Measurements from ENCODE around the gene FTCD.

The FTCD gene

GRCh38 chr21:46196733-46197132 is 41.4 kb upstream of the FTCD start:
- no peak for TF ChIP-seq CTCF (IDR thresholded peaks at IDR 0.05; ENCODE audit: control insufficient read depth, insufficient read depth, low read depth, low read length, missing control alignments)
- H3K4me3 ChIP-seq (ENCODE audit: control insufficient read depth, low read depth, low read length), result no peak overlapping the region
- DNase-seq (ENCODE audit: low read depth), result no peak

- no peak overlapping the region for H3K4me3 ChIP-seq (ENCODE audit: control insufficient read depth, low read depth, low read length)
- DNase-seq (ENCODE audit: low read depth), result no peak
- no peak for TF ChIP-seq CTCF (IDR thresholded peaks at IDR 0.05; ENCODE audit: control insufficient read depth, insufficient read depth, low read depth, low read length, missing control alignments)
These were observed 40.3 kb upstream of the FTCD start for GRCh38 chr21:46195595-46196195.

GRCh38 chr21:46194374-46195334 is 39.3 kb upstream of the FTCD start:
- TF ChIP-seq CTCF (IDR thresholded peaks at IDR 0.05; ENCODE audit: control insufficient read depth, insufficient read depth, low read depth, low read length, missing control alignments), result no peak
- DNase-seq (ENCODE audit: low read depth), result no peak
- H3K4me3 ChIP-seq (ENCODE audit: control insufficient read depth, low read depth, low read length), result no peak overlapping the region

GRCh38 chr21:46193829-46194373 is 38.5 kb upstream of the FTCD start:
- no peak for DNase-seq (ENCODE audit: low read depth)
- no peak overlapping the region for H3K4me3 ChIP-seq (ENCODE audit: control insufficient read depth, low read depth, low read length)
- TF ChIP-seq CTCF (IDR thresholded peaks at IDR 0.05; ENCODE audit: control insufficient read depth, insufficient read depth, low read depth, low read length, missing control alignments), result no peak

- H3K4me3 ChIP-seq (ENCODE audit: control insufficient read depth, low read depth, low read length), result no peak overlapping the region
- no peak for DNase-seq (ENCODE audit: low read depth)
- no peak for TF ChIP-seq CTCF (IDR thresholded peaks at IDR 0.05; ENCODE audit: control insufficient read depth, insufficient read depth, low read depth, low read length, missing control alignments)
These were observed 36.6 kb upstream of the FTCD start for GRCh38 chr21:46191686-46192575.

GRCh38 chr21:46191257-46191685 is 35.9 kb upstream of the FTCD start:
- H3K4me3 ChIP-seq (ENCODE audit: control insufficient read depth, low read depth, low read length), result no peak overlapping the region
- TF ChIP-seq CTCF (IDR thresholded peaks at IDR 0.05; ENCODE audit: control insufficient read depth, insufficient read depth, low read depth, low read length, missing control alignments), result no peak
- DNase-seq (ENCODE audit: low read depth), result peak; percentile 45
